Measurements from ENCODE around the gene CLHC1. TPM values are rescaled to one million over a fixed set of nuclear protein-coding genes. Genes with fewer than 3 reads are reported as not detected.

CLHC1 gene
- polyA plus RNA-seq, 1 of the 3 experiments (the other 2 are of a cell fraction) = 3.8 TPM

- CTCF ChIA-PET = interaction anchor here (0.6 to 1.3 kb wide), 5 partner anchors 10 to 147 kb away, joined by 3 to 12 read pairs (median 4); no protein-coding TSS in a partner anchor
- Histone ChIP-seq H3K4me2 (peak overlapping the region; percentile 52), H3K4me1 (ENCODE audit: control insufficient read depth in 1 of 2, insufficient read depth in 2 of 2, low read depth in 1 of 2, low read length in 1 of 2) (peaks cover 33 to 41% of the 10 kb centered on the region in 2 experiments), H3K9me2 (no peaks in the 10 kb centered on the region), H3K27me3 (ENCODE audit: insufficient read depth) (no peaks in the 10 kb centered on the region), H3K9ac (peak overlapping the region; percentile 1; the same call in 1 of the 2 replicates), H4K20me1 (ENCODE audit: insufficient read depth) (no peaks in the 10 kb centered on the region), H2AFZ (ENCODE audit: low read depth) (peak overlapping the region; percentile 78), H3K79me2 (ENCODE audit: insufficient read depth) (peaks cover 19% of the 10 kb centered on the region), H3K36me3 (replicated peaks in 1 of 2; ENCODE audit: control insufficient read depth in 1 of 2, insufficient read depth in 2 of 2, low read length in 1 of 2) (no peaks in the 10 kb centered on the region), H3F3A (replicated peaks; ENCODE audit: insufficient read depth) (peaks cover 14% of the 10 kb centered on the region), H3K27ac (ENCODE audit: low read depth in 2 of 2, low read length in 1 of 2) (peak overlapping the region; percentile 79 to 94), H3K4me3 (ENCODE audit: low read depth in 2 of 2, low read length in 1 of 2) (peak overlapping the region in 1 of 2 experiments; percentile 21; a peak in 1 of 4 replicates), H3K9me3 (no peaks in the 10 kb centered on the region)
- POLR2A ChIA-PET = interaction anchor here (1.3 to 1.5 kb wide), 2 partner anchors 113 to 115 kb away, joined by 3 to 5 read pairs; partner anchors contain the start of gene RTN4
- TF ChIP-seq USF1 (IDR thresholded peaks at IDR 0.05; ENCODE audit: borderline replicate concordance, low read depth) = no peak
- peak; percentile 69; the same call in 1 of the 2 replicates for TF ChIP-seq SIN3A (IDR thresholded peaks at IDR 0.05; ENCODE audit: borderline replicate concordance, low read depth, low read length)
- TF ChIP-seq RXRA (IDR thresholded peaks at IDR 0.05; ENCODE audit: borderline replicate concordance, low read depth) = no peak
- TF ChIP-seq FOSL2 (IDR thresholded peaks at IDR 0.05; ENCODE audit: borderline replicate concordance, low read depth) = no peak; the same call in 1 of the 2 replicates
- peak; percentile 60 for TF ChIP-seq POLR2AphosphoS5 (IDR thresholded peaks at IDR 0.05; ENCODE audit: low read depth, low read length)
- TF ChIP-seq ELF1 (IDR thresholded peaks at IDR 0.05) = no peak
- no peak for TF ChIP-seq JUND (IDR thresholded peaks at IDR 0.05)
- TF ChIP-seq FOXM1 (IDR thresholded peaks at IDR 0.05; ENCODE audit: low read depth) = no peak
- no peak for TF ChIP-seq REST (IDR thresholded peaks at IDR 0.05; ENCODE audit: low read depth, low read length)
- TF ChIP-seq TAF1 (IDR thresholded peaks at IDR 0.05; ENCODE audit: borderline replicate concordance, low read depth, low read length) = peak; percentile 18; the same call in 1 of the 2 replicates
- TF ChIP-seq MAX (IDR thresholded peaks at IDR 0.05; ENCODE audit: low read depth) = peak; percentile 80
- TF ChIP-seq PBX3 (IDR thresholded peaks at IDR 0.05) = peak; percentile 77
- no peak for TF ChIP-seq CTCF (IDR thresholded peaks at IDR 0.05)
- peak in 1 of 2 experiments; percentile 6; a peak in 1 of 4 replicates for TF ChIP-seq EP300 (IDR thresholded peaks at IDR 0.05; ENCODE audit: borderline replicate concordance in 1 of 2, low read depth in 1 of 2, low read length in 1 of 2)
- TF ChIP-seq MEF2A (IDR thresholded peaks at IDR 0.05; ENCODE audit: borderline replicate concordance, low read depth) = no peak
- TF ChIP-seq GATA2 (CRISPR knock-in tag; IDR thresholded peaks at IDR 0.05) = no peak
- TF ChIP-seq EZH2phosphoT487 (IDR thresholded peaks at IDR 0.05; ENCODE audit: borderline replicate concordance, low read depth) = no peak
- TF ChIP-seq GABPA (IDR thresholded peaks at IDR 0.05; ENCODE audit: low read depth) = no peak
- peak; percentile 86 for TF ChIP-seq TCF12 (IDR thresholded peaks at IDR 0.05)
- peak; percentile 65; the same call in 1 of the 2 replicates for TF ChIP-seq TEAD4 (IDR thresholded peaks at IDR 0.05; ENCODE audit: borderline replicate concordance, insufficient read depth)
- TF ChIP-seq USF2 (IDR thresholded peaks at IDR 0.05; ENCODE audit: borderline replicate concordance, low read depth, low read length) = no peak
- no peak for TF ChIP-seq NRF1 (IDR thresholded peaks at IDR 0.05; ENCODE audit: low read depth, low read length)
- no peak for TF ChIP-seq CHD2 (IDR thresholded peaks at IDR 0.05; ENCODE audit: low read length, partially characterized antibody)
- no peak for TF ChIP-seq RCOR1 (IDR thresholded peaks at IDR 0.05; ENCODE audit: low read length)
- no peak for TF ChIP-seq MXI1 (IDR thresholded peaks at IDR 0.05; ENCODE audit: low read depth, low read length)
- peak; percentile 42 for DNase-seq
- WGBS (ENCODE audit: low lambda C conversion rate) = 42% methylated on average over 8 of the region's 9 CpGs
These were observed 68.8 kb downstream of the CLHC1 start for GRCh38 chr2:55163274-55163721.

All from SK-N-SH (cell line).